NK-92 (cell line): ENCODE results near the gene MCL1.

Experiments used
- DNase-seq: peaks from one replicate; lab custom pipeline; 2025; ENCODE audit not compliant: unreplicated experiment; lab: John Stamatoyannopoulos, UW

Gene MCL1

DNA sequence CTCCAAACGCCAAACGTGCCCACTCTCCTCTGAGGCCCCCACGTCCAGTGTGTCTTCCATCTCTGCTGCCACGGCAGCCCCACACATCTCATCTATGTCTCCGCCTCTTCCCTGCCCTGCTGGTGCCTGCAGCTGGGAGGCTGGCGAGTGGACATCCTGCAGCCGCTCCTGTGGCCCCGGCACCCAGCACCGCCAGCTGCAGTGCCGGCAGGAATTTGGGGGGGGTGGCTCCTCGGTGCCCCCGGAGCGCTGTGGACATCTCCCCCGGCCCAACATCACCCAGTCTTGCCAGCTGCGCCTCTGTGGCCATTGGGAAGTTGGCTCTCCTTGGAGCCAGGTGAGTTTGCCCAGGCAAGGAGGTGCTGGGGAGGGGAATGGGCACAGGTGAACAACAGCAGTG lies 21.6 kb downstream of the MCL1 start:
- no peak for DNase-seq

DNA sequence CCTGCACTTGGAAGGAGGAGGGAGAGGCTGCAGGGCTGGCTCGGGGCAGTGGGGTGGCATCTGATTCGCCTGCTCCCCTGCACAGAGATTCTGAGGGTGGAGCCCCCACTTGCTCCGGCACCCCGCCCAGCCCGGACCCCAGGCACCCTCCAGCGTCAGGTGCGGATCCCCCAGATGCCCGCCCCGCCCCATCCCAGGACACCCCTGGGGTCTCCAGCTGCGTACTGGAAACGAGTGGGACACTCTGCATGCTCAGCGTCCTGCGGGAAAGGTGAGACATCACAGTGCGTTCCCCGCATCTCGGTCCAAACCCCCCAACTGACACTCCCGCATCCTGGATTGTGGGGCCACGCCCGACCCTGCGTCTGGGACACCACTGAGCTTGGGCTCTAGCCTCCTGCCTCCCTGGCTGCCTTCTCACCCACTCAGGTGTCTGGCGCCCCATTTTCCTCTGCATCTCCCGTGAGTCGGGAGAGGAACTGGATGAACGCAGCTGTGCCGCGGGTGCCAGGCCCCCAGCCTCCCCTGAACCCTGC lies 22.3 kb downstream of the MCL1 start:
- DNase-seq = no peak

DNA sequence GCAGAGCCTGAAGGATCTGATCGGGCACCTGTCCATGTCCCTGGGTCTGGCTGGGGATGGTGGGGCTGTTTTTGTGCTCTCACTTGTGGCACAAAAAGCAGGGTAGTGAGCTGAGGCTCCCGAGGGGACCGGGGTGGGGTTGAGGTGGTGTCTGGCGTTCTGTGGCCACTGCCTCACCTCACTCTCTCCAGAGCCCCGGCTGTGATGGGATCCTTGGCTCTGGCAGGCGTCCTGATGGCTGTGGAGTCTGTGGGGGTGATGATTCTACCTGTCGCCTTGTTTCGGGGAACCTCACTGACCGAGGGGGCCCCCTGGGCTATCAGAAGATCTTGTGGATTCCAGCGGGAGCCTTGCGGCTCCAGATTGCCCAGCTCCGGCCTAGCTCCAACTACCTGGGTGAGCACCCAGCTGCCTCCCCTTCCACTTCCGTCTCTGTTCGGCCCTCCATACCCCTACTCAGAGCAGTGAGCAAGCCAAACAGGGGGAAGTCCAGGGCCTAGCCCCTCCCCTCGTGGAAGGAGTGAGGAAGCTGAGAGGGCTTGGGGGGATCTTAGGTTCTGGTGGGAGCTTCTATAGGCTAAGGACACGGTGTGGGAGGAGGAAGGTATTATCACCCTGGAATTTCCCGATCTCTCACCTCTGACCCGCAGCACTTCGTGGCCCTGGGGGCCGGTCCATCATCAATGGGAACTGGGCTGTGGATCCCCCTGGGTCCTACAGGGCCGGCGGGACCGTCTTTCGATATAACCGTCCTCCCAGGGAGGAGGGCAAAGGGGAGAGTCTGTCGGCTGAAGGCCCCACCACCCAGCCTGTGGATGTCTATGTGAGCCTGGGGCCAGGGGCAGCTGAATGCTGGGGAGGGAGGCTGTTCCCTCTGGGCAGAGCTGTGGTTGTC lies 23.2 kb downstream of the MCL1 start:
- DNase-seq = no peak

DNA sequence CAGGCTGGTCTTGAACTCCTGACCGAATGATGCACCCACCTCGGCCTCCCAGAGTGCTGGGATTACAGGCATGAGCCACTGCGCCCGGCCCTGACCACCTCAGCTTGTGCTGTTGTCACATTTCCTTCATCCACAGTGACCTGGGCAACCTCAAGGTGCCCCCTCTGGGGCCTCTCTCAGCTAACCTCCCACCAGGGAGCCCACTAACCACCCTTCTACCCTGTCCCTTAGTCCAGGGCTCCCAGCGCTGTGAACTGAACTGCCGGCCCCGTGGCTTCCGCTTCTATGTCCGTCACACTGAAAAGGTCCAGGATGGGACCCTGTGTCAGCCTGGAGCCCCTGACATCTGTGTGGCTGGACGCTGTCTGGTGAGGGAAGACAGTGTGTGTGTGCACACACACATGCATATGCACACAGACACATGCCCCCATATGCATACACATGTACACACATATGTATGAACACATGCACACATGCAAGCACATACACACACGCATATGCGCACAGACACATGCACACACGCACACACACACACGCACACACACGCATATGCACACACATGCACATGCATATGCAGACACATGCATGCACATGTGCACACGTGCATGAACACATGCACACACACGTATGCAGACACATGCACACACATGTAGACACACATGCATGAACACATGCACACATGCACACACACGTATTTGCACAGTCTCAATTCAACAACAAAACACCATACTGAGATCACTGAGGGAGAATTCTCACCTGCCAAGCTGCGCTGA lies 24.0 kb downstream of the MCL1 start:
- no peak for DNase-seq

DNA sequence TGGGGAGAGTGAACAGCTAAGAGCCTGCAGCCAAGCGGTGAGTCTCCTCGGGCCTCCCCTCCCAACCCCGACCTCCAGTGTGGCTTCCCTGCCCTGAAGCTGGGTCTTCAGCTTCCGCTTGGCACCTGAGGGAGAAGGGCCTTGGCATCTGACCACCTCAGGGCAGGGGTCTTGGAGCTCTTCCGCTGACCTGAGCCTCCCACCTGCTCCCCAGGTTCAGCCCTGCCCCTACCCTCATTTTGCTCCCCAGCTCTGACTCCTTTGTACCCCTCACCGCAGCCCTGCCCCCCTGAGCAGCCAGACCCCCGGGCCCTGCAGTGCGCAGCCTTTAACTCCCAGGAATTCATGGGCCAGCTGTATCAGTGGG lies 25.3 kb downstream of the MCL1 start:
- no peak for DNase-seq

DNA sequence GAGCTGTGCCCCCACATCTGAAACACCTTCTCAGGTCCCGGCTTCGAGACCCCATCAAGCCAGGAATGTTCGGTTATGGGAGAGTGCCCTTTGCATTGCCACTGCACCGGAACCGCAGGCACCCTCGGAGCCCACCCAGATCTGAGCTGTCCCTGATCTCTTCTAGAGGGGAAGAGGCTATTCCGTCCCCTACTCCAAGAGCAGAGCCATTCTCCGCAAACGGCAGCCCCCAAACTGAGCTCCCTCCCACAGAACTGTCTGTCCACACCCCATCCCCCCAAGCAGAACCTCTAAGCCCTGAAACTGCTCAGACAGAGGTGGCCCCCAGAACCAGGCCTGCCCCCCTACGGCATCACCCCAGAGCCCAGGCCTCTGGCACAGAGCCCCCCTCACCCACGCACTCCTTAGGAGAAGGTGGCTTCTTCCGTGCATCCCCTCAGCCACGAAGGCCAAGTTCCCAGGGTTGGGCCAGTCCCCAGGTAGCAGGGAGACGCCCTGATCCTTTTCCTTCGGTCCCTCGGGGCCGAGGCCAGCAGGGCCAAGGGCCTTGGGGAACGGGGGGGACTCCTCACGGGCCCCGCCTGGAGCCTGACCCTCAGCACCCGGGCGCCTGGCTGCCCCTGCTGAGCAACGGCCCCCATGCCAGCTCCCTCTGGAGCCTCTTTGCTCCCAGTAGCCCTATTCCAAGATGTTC lies 25.9 kb downstream of the MCL1 start:
- no peak for DNase-seq

DNA sequence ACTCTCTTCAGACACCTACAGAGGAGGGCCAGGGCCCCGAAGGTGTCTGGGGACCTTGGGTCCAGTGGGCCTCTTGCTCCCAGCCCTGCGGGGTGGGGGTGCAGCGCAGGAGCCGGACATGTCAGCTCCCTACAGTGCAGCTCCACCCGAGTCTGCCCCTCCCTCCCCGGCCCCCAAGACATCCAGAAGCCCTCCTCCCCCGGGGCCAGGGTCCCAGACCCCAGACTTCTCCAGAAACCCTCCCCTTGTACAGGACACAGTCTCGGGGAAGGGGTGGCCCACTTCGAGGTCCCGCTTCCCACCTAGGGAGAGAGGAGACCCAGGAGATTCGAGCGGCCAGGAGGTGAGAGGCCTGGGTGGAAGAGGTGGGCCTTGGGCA lies 26.5 kb downstream of the MCL1 start:
- no peak for DNase-seq

DNA sequence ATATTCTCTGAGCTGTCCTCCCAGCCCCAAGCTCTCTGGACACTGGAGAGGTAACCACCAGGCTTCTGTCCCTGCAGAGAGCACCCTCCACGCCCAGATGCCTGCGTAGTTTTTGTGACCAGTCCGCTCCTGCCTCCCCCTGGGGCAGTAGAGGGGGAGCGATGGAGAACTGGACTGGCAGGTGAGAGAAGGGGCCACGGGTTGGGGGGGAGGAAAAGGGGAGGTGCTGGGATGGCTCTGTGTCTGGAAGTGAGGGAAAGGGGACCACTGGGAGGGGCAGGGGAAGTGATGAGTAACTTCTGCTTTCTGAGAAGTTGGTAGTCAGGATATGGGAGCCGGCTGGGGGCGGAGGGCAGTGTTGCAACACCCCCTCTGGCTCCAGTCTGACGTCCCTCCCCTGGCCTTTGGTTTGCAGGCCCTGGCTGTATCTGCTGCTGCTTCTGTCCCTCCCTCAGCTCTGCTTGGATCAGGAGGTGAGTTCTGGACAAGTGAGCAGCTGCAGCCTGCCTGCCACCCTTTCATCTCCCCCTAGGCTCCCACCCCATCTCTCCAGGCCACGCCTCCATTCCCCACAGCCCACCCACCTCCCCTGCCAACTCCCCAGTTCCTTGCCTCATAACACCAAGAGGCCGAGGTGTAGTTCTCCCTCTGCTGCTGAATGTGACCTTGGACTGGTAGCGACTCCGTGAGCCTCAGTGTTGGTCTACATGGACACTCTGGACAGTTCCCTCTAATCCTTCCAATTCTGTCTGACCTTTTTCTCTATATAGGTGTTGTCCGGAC lies 27.1 kb downstream of the MCL1 start:
- DNase-seq = no peak

DNA sequence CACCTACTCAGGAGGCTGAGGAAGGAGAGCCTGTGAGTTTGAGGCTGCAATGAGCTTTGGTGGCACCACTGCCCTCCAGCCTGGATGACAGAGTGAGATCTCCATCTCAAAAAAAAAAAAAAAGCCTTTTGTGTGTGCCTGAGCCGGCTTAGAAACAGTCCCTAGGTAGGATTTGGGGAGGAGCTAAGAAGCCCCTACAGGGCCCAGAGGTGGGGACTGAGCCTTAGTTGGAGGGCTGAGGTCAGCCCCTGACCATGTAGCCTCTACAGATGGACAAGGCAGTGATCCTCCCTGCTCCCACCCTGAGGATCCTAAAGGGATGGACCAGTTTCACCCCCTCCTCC lies 27.7 kb downstream of the MCL1 start:
- no peak for DNase-seq

DNA sequence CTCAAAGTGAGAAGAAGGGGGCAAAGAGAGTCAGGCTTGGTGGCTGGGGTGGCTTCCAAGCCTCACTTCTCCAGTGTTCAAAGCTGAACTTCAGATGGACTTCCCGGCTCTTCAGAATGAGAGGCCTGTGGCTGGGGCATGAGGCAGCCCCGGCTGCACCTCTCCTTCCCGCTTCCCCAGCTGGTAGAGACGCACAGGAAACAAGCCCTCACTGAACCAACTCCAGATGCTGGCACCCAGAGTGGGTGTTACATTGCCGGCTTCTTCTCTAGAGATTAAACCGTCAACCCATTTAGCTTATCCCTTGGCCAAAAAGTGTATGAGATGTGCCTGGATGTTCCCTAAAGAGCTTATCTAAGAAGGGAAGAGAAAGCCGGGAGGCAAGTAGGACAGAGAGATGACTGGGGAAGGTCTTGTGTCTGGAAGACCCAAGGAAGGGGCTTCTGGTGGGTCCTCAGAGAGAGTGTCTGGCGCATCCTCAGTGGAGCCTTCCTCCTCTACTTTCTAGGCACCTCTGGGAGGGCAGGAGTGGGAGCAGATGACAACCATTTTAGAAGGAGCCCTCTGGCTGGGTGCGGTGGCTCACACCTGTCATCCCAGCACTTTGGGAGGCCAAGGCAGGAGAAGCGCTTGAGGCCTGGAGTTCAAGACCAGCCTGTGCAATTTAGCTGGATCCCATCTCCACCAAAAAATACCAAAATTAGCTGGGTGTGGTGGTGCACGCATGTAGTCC lies 28.2 kb downstream of the MCL1 start:
- DNase-seq = no peak

DNA sequence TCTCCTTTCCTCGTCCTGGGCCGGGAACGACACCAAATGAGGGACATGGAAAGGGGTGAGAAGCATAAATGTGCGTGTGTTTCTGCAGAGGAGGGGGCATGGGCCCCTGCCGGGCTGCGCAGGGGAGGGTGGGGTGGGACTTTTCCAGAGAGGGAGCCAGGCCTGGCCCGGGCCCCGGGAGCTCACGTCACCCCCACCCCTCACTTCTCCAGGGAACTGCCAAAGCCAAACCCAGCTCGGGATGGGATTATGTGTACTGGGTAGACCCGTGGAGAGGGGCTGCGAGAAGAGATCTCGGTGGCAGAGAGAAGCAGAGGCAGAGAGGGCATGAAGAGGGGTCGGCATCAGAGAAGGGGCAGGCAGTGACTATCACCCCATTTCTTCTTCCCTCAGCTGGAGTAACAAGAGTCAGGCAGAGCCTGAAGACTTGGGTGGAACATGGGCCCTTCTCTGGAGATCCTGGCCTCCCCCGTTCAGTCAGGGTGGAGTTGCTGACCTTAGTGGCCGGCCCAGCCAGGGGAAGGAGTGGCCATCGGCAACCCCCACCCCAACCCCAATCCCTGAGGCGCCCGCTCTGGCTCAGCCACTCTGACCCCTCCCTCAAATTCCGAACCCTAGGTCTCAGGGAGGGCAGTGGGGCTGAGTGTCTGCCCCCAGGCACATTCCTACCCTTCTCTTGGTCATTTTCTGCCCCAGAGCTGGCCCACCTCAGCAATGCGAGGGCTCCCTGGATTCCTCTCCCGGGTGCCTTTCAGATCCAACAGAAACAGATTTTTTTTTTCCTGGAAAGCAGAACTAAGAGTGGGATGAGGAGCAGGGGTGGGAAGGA lies 29.0 kb downstream of the MCL1 start:
- no peak for DNase-seq

DNA sequence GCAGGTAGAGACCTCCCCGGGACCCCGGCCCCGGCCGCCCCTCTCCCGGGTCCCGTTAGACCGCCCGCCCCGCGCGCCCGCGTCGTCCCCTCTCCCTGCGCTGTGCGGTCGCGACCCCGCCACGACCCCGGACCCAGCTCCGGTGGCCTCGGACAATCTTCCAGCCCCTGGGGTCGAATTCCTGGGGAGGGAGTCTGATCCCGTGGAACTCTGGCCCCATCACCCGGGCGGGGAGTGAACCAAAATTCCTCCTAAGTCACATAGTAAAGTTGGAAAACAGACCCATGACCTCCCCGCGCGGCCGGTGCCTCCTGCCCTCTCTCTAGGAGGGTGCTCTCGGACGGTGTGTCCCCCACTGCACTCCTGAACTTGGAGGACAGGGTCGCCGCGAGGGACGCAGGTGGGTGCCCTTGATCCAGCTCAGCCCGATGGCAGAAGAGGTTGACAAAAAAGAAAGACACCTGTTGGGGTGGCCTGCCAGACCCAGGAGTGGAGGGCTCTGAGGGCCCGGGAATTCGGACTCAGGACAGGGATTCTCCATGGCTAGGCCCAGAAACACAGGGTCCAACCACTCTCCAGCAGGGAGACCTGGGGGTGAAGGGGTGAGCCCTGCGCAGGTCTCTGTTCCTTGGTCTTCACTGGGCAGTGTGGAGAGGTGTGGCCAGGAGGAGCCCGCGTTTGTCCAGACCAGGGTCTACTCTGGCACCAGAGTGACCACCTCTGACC lies 29.8 kb downstream of the MCL1 start:
- DNase-seq = no peak

DNA sequence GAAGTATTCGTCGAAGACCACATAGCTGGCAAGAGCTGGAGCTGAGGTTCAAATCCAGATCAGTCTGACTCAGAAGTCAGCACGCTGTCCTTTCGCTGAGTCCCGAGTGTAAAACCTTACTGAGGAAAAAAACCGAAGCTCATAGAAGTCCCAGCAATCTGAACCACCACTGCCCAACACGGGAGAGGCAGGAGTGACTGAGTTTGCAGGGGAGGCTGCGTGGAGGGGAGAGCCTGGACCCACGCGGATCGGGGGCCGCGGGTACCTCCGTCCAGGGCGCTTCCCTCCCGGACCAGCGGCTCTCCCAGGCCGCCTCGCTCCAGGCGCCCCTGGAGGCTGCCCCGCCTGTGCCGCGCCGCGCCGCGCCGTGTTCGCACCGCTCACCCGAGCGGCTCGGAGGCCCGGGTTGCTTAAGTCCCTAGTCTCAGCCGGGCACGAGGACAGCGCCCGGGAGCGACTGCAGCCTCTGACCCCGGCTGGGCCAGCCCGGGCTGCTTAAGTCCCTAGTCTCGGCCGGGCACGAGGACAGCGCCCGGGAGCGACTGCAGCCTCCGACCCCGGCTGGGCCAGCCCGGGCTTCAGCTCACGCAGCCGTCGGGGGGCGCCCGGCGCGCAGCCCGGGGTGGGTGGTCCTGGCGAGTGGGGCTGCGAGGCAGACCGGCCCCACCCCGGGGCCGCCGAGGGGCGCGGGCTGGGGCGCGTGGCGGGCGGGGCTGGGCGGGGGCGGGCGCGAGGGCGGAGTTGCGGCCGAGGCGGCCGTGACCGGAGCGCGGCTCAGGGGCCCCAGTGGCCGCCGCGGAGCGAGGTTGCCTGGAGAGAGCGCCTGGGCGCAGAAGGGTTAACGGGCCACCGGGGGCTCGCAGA lies 30.5 kb downstream of the MCL1 start, which contains the start of gene ADAMTSL4:
Gene ADAMTSL4, plus strand, starts transcription at position 777 of the 864 bp plus-strand sequence. CDS start 2,881 bp downstream, outside the sequence.
- DNase-seq = no peak

DNA sequence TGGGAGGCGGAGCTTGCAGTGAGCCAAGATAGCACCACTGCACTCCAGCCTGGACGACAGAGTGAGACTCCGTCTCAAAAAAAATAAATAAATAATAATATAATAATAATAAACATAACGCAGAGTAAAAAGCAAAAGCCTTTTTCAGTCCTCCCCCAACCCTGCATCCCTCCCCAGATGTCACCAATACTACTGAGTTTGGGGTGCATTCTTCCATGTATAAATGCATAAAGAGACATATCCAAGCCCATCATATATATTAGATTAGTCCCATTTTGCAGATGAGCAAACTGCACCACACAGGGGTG lies 31.1 kb downstream of the MCL1 start:
- DNase-seq = no peak

DNA sequence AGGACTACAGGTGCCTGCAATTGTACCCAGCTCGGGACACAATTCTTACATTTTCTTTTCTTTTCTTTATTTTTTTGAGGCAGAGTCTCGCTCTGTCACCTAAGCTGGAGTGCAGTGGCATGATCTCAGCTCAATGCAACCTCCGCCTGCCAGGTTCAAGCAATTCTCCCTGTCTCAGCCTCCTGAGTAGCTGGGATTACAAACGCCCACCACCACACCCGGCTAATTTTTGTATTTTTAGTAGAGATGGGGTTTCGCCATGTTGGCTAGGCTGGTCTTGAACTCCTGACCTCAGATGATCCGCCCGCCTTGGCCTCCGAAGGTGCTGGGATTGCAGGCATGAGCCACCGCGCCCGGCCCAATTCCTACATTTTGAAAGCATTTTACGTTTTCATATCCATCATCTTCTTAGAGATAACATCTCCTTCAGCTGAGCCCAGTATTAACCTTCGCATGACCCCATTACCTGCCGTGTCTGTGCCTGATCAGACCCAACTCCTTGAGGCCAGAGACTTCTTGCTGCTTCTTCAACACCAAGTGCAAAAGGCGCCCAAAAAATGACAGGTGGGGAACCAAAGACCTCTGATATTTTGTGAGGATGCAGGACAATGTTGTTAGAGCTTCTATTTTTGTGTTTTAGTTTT lies 33.0 kb downstream of the MCL1 start:
- no peak for DNase-seq

DNA sequence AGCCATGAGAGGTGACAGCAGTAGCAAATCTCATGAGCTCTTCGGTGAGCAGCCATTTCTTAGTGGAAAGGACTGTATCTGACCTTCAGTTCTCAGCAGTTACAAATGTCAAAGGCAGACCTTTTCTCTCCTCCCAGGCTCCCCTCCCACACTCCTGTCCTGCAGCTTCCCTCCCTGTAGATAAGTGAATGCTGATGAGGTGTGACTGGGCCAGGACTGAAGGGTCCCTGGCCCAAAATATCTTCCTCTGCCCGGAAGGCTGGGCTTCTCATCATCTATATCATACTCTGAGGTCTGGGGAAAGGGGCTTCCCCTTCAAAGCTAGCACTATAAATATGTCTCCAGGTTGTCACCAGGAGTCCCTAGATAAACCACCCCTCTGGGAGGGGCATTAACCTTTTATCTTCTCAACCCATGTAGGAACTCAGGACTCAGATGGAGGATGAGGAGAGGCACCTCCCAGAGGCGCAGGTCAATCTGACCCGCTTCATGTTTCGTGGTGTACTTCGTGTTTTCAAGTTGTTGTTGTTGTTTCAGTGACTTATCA lies 33.9 kb downstream of the MCL1 start:
- no peak for DNase-seq

DNA sequence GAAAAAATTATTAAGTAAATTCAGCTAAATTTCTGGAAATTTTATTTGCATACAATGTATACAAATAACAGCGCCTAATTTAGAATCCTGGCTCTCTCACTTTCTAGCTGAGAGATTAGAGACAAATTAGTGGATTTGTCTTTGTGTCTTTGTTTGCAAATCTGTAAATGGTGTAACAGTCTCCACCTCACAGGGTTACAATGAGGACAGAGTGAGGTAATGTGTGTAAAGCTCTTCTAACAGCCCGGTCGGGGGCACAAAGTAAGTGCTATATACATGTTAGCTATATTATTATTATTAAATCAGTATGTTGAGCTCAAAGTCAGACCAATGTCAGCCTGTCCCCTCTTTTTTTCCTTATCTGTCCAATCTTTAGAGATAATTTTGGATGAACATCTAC lies 35.2 kb downstream of the MCL1 start:
- DNase-seq = no peak
